PC-9 (cell line): ENCODE measurements around the gene YEATS4. TPM values are rescaled to one million over a fixed set of nuclear protein-coding genes. Genes with fewer than 3 reads are reported as not detected.

Source experiments
- BruUV-seq: library from RNA; stranded (reverse); fragments of 400-500 nt; replicated peaks from 2 replicates; lab custom pipeline; 2021; lab: Mats Ljungman, UMichigan
- CTCF ChIA-PET: fragments of 300-600 bp; sonication (Branson Sonifier 250); formaldehyde crosslinking; loops from one replicate; lab custom pipeline; 2022; ENCODE audit warnings: antibody characterized with exemption; lab: Charles Lee
- POLR2A ChIA-PET: fragments of 300-600 bp; sonication (Branson Sonifier 250); formaldehyde crosslinking; loops from one replicate; lab custom pipeline; 2022; ENCODE audit warnings: antibody characterized with exemption; ENCODE audit not compliant: unreplicated experiment; lab: Charles Lee
- DNase-seq, 2 experiments: peaks; one replicate each; pipeline versions ENCODE4 v3.0.0 to v3.0.0-alpha.2; 2015 to 2022; ENCODE audit warnings: mixed read lengths in 1 of 2
- H2AFZ ChIP-seq: fragments of 200-600 bp; sonication (generic); 2 replicates; pipeline ENCODE4 v1.8.1; 2017; ENCODE audit warnings: antibody characterized with exemption
- H3F3A ChIP-seq: fragments of 200-600 bp; sonication (generic); 2 replicates; pipeline ENCODE4 v1.8.1; 2017; ENCODE audit warnings: antibody characterized with exemption, mild to moderate bottlenecking, low read depth; ENCODE audit not compliant: insufficient read depth
- H3K27ac ChIP-seq: fragments of 200-600 bp; sonication (generic); 2 replicates; pipeline ENCODE4 v1.6.1; 2016; ENCODE audit warnings: mixed run types
- H3K27me3 ChIP-seq: fragments of 200-600 bp; sonication (generic); 2 replicates; pipeline ENCODE4 v1.6.1; 2016; ENCODE audit warnings: low read depth, mixed run types; ENCODE audit not compliant: insufficient read depth
- H3K36me3 ChIP-seq: fragments of 200-600 bp; sonication (generic); 2 replicates; pipeline ENCODE4 v1.6.1; 2016; ENCODE audit warnings: low read depth, mixed run types
- H3K4me1 ChIP-seq: fragments of 200-600 bp; sonication (generic); replicated peaks from 2 replicates; pipeline ENCODE4 v1.6.1; 2016; ENCODE audit warnings: mixed run types; ENCODE audit not compliant: insufficient read depth
- H3K4me2 ChIP-seq: fragments of 200-600 bp; sonication (generic); 2 replicates; pipeline ENCODE4 v1.6.1; 2017; ENCODE audit warnings: mixed run types
- H3K4me3 ChIP-seq: fragments of 200-600 bp; sonication (generic); 2 replicates; pipeline ENCODE4 v1.6.1; 2016; ENCODE audit warnings: mixed run types
- H3K79me2 ChIP-seq: fragments of 200-600 bp; sonication (generic); 2 replicates; pipeline ENCODE4 v1.6.1; 2017; ENCODE audit warnings: low read depth, mixed run types
- H3K9me2 ChIP-seq: fragments of 200-600 bp; sonication (generic); 2 replicates; pipeline ENCODE4 v1.8.1; 2017; ENCODE audit warnings: mild to moderate bottlenecking; ENCODE audit not compliant: insufficient read depth
- H3K9me3 ChIP-seq: fragments of 200-600 bp; sonication (generic); 2 replicates; pipeline ENCODE4 v1.8.1; 2016; ENCODE audit warnings: low read depth; ENCODE audit not compliant: insufficient read depth
- H4K20me1 ChIP-seq: fragments of 200-600 bp; sonication (generic); 2 replicates; pipeline ENCODE4 v1.8.1; 2017; ENCODE audit not compliant: insufficient read depth
- CTCF ChIP-seq: fragments of 200-600 bp; sonication (generic); conservative IDR thresholded peaks from 2 replicates; pipeline ENCODE4 v1.6.1; 2017; ENCODE audit warnings: mixed run types, antibody characterized with exemption, mild to moderate bottlenecking, moderate library complexity
- EZH2 ChIP-seq: fragments of 200-600 bp; sonication (generic); IDR thresholded peaks from 2 replicates; pipeline ENCODE4 v1.8.0; 2017; ENCODE audit warnings: antibody characterized with exemption, low read depth
- intact Hi-C: fragments of 100-400 bp; cut with micrococcal nuclease; formaldehyde crosslinking; loops from one replicate; pipeline ENCODE4 v1.10.0; 2022; ENCODE audit not compliant: unreplicated experiment
- total RNA-seq: library from RNA; stranded (reverse); gene quantifications from 2 replicates; pipeline ENCODE4 v1.2.3, GENCODE V29; 2021

Gene YEATS4
- total RNA-seq, 1 experiment from 2014 or later = 23.5 TPM

- DNase-seq = no peak
- H3K27me3 ChIP-seq = no peaks in the 10 kb centered on the region
- no TSS peak for BruUV-seq
- H4K20me1 ChIP-seq = no peaks in the 10 kb centered on the region
- no peak overlapping the region for H3K4me2 ChIP-seq
- intact Hi-C loops = no loop called here
- H2AFZ ChIP-seq = no peak overlapping the region
- no peaks in the 10 kb centered on the region for H3F3A ChIP-seq
- POLR2A ChIA-PET = no interaction called here
- no peak overlapping the region for H3K4me3 ChIP-seq
- H3K36me3 ChIP-seq = no peaks in the 10 kb centered on the region
- no peaks in the 10 kb centered on the region for H3K4me1 ChIP-seq
- no peaks in the 10 kb centered on the region for H3K9me2 ChIP-seq
- no peak overlapping the region for H3K27ac ChIP-seq
- CTCF ChIA-PET = interaction anchor here (0.6 kb wide), 1 partner anchor 163 kb away, joined by 3 read pairs; no protein-coding TSS in a partner anchor
- no peaks in the 10 kb centered on the region for H3K79me2 ChIP-seq
- no peak for TF ChIP-seq CTCF
- no peak for TF ChIP-seq EZH2
- H3K9me3 ChIP-seq = no peaks in the 10 kb centered on the region
These were observed 20.6 kb upstream of the YEATS4 start for GRCh38 chr12:69338936-69339335.

- no TSS peak for BruUV-seq
- Histone ChIP-seq H3K27ac (no peak overlapping the region), H3K9me3 (no peaks in the 10 kb centered on the region), H3K36me3 (no peaks in the 10 kb centered on the region), H2AFZ (no peak overlapping the region), H3K4me1 (no peaks in the 10 kb centered on the region), H4K20me1 (no peaks in the 10 kb centered on the region), H3K27me3 (no peaks in the 10 kb centered on the region), H3K9me2 (no peaks in the 10 kb centered on the region), H3F3A (no peaks in the 10 kb centered on the region), H3K79me2 (no peaks in the 10 kb centered on the region), H3K4me3 (no peak overlapping the region), H3K4me2 (no peak overlapping the region)
- CTCF ChIA-PET = no interaction called here
- TF ChIP-seq CTCF (no peak), EZH2 (no peak)
- POLR2A ChIA-PET = no interaction called here
- DNase-seq = no peak
- intact Hi-C loops = no loop called here
These were observed 19.5 kb upstream of the YEATS4 start for GRCh38 chr12:69339999-69340398.

- H3K9me3 ChIP-seq = no peaks in the 10 kb centered on the region
- TF ChIP-seq CTCF = no peak
- no peak for TF ChIP-seq EZH2
- DNase-seq = no peak
- H3K4me3 ChIP-seq = no peak overlapping the region
- no peaks in the 10 kb centered on the region for H3K36me3 ChIP-seq
- no peaks in the 10 kb centered on the region for H3K4me1 ChIP-seq
- no peaks in the 10 kb centered on the region for H3K27me3 ChIP-seq
- POLR2A ChIA-PET = no interaction called here
- BruUV-seq = no TSS peak
- no peaks in the 10 kb centered on the region for H3K9me2 ChIP-seq
- H2AFZ ChIP-seq = no peak overlapping the region
- H3K27ac ChIP-seq = no peak overlapping the region
- no peak overlapping the region for H3K4me2 ChIP-seq
- intact Hi-C loops = no loop called here
- no peaks in the 10 kb centered on the region for H3K79me2 ChIP-seq
- no peaks in the 10 kb centered on the region for H4K20me1 ChIP-seq
- CTCF ChIA-PET = interaction anchor here (0.6 kb wide), 1 partner anchor 77 kb away, joined by 7 read pairs; no protein-coding TSS in a partner anchor
- no peaks in the 10 kb centered on the region for H3F3A ChIP-seq
These were observed 18.2 kb upstream of the YEATS4 start for GRCh38 chr12:69341328-69341727.
